HepG2 (cell line): Measurements from ENCODE around the gene IGLL1. TPM values are rescaled to one million over a fixed set of nuclear protein-coding genes. Genes with fewer than 3 reads are reported as not detected.

Source experiments
- ATAD3A ChIP-seq: sonication (generic); formaldehyde crosslinking; IDR thresholded peaks from 2 replicates; pipeline ENCODE4 v1.4.0; 2020; ENCODE audit warnings: missing genetic modification reagents
- BRD4 ChIP-seq: sonication (generic); formaldehyde crosslinking; IDR thresholded peaks from 2 replicates; pipeline ENCODE4 v1.4.0; 2020; ENCODE audit warnings: missing genetic modification reagents
- ELF3 ChIP-seq: IDR thresholded peaks from 2 replicates; pipeline ENCODE4 v1.6.1; 2016; ENCODE audit warnings: missing genetic modification reagents, missing compliant biosample characterization
- ERF ChIP-seq: IDR thresholded peaks from 2 replicates; pipeline ENCODE4 v1.6.1; 2018; ENCODE audit warnings: missing biosample characterization, missing genetic modification reagents
- HMGXB3 ChIP-seq: sonication (generic); formaldehyde crosslinking; IDR thresholded peaks from 2 replicates; pipeline ENCODE4 v1.4.0; 2020; ENCODE audit warnings: missing genetic modification reagents, borderline replicate concordance
- HNRNPH1 ChIP-seq: fragments of 200-400 bp; formaldehyde crosslinking; optimal IDR thresholded peaks from 2 replicates; pipeline ENCODE3; 2017; ENCODE audit warnings: mild to moderate bottlenecking, low read depth, low read length
- NR3C1 ChIP-seq: sonication (generic); formaldehyde crosslinking; IDR thresholded peaks from 2 replicates; pipeline ENCODE4 v1.4.0; 2020; ENCODE audit warnings: missing genetic modification reagents
- RNF2 ChIP-seq: fragments of 450-650 bp; conservative IDR thresholded peaks from 2 replicates; pipeline ENCODE4 v1.6.1; 2016; ENCODE audit warnings: low read depth
- ZBTB21 ChIP-seq: sonication (generic); formaldehyde crosslinking; IDR thresholded peaks from 2 replicates; pipeline ENCODE4 v1.4.0; 2020; ENCODE audit warnings: missing genetic modification reagents
- ZBTB7B ChIP-seq: sonication (generic); formaldehyde crosslinking; IDR thresholded peaks from 2 replicates; pipeline ENCODE4 v1.4.0; 2020; ENCODE audit warnings: missing genetic modification reagents
- ZC3H13 ChIP-seq: sonication (generic); formaldehyde crosslinking; IDR thresholded peaks from 2 replicates; pipeline ENCODE4 v1.8.1; 2023; ENCODE audit warnings: mild to moderate bottlenecking, missing genetic modification reagents, moderate library complexity
- ZFAT ChIP-seq: sonication (generic); formaldehyde crosslinking; conservative IDR thresholded peaks from 2 replicates; pipeline ENCODE4 v1.8.1; 2023; ENCODE audit warnings: missing genetic modification reagents, inconsistent platforms
- ZFP36L1 ChIP-seq: sonication (generic); formaldehyde crosslinking; IDR thresholded peaks from 2 replicates; pipeline ENCODE4 v1.8.0; 2022; ENCODE audit warnings: mild to moderate bottlenecking, missing genetic modification reagents, moderate library complexity
- ZNF597 ChIP-seq: sonication (generic); formaldehyde crosslinking; IDR thresholded peaks from 2 replicates; pipeline ENCODE4 v1.5.0; 2020; ENCODE audit warnings: missing genetic modification reagents
- ZNF781 ChIP-seq: sonication (generic); formaldehyde crosslinking; IDR thresholded peaks from 2 replicates; pipeline ENCODE4 v1.5.1; 2020; ENCODE audit warnings: borderline replicate concordance, mild to moderate bottlenecking, missing genetic modification reagents; ENCODE audit errors: not compliant biosample characterization
- ZNF792 ChIP-seq: IDR thresholded peaks from 2 replicates; pipeline ENCODE4 v1.6.1; 2016
- polyA plus RNA-seq, 8 experiments: library from polyadenylated mRNA; depleted of rRNA in 3 of 8; stranded (reverse) in 7 of 8; unstranded in 1 of 8; fragments of >200 nt; fragmentation: Illumina TruSeq in 4 of 8; extraction: Trizol in 4 of 8; gene quantifications; 2 replicates each; pipeline versions ENCODE4 v1.2.1 to v1.2.3, GENCODE V29; 2011 to 2016; ENCODE audit warnings: low read depth in 4 of 8, missing spikeins in 1 of 8, mixed read lengths in 1 of 8; ENCODE audit not compliant: insufficient read depth in 1 of 8
- total RNA-seq, 5 experiments: library from RNA; depleted of rRNA; stranded (reverse); fragments of >200 nt; fragmentation: Illumina TruSeq; extraction: Trizol; gene quantifications; 2 replicates each; pipeline ENCODE4 v1.2.3, GENCODE V29; 2016; ENCODE audit warnings: low read depth in 1 of 5
- TF ChIP-seq, protein P1 (sequence below): IDR thresholded peaks from 2 replicates; pipeline ENCODE4 v1.6.1; 2018; ENCODE audit warnings: missing genetic modification reagents
- TF ChIP-seq, protein P2 (sequence below): sonication (generic); formaldehyde crosslinking; IDR thresholded peaks from 2 replicates; pipeline ENCODE4 v1.5.0; 2020; ENCODE audit warnings: mild to moderate bottlenecking, missing genetic modification reagents, borderline replicate concordance

Gene IGLL1
- total and polyA plus RNA-seq, 2 of the 13 experiments (the other 11 are each of a cell fraction or from before 2014, with no cell fraction given) = not detected

GRCh38 chr22:23565915-23566704 lies 14.0 kb downstream of the IGLL1 start (continued):
- TF ChIP-seq NR3C1 (CRISPR knock-in tag) (no peak), RNF2 (no peak), ZFP36L1 (CRISPR knock-in tag) (no peak), ZFAT (CRISPR knock-in tag) (no peak), ZNF781 (CRISPR knock-in tag) (no peak), ZNF597 (CRISPR knock-in tag) (no peak), HMGXB3 (CRISPR knock-in tag) (no peak), ATAD3A (CRISPR knock-in tag) (no peak), BRD4 (CRISPR knock-in tag) (no peak), ZC3H13 (no peak), ZBTB7B (0 out of 2 replicates have a peak, but pooled peaks have one; percentile 41), ELF3 (CRISPR knock-in tag) (no peak), HNRNPH1 (no peak), ZNF792 (no peak), ZBTB21 (CRISPR knock-in tag) (no peak), ERF (CRISPR knock-in tag) (no peak)
- TF ChIP-seq, protein P1, sequence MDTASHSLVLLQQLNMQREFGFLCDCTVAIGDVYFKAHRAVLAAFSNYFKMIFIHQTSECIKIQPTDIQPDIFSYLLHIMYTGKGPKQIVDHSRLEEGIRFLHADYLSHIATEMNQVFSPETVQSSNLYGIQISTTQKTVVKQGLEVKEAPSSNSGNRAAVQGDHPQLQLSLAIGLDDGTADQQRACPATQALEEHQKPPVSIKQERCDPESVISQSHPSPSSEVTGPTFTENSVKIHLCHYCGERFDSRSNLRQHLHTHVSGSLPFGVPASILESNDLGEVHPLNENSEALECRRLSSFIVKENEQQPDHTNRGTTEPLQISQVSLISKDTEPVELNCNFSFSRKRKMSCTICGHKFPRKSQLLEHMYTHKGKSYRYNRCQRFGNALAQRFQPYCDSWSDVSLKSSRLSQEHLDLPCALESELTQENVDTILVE (CRISPR knock-in tag) = no peak
- TF ChIP-seq, protein P2, sequence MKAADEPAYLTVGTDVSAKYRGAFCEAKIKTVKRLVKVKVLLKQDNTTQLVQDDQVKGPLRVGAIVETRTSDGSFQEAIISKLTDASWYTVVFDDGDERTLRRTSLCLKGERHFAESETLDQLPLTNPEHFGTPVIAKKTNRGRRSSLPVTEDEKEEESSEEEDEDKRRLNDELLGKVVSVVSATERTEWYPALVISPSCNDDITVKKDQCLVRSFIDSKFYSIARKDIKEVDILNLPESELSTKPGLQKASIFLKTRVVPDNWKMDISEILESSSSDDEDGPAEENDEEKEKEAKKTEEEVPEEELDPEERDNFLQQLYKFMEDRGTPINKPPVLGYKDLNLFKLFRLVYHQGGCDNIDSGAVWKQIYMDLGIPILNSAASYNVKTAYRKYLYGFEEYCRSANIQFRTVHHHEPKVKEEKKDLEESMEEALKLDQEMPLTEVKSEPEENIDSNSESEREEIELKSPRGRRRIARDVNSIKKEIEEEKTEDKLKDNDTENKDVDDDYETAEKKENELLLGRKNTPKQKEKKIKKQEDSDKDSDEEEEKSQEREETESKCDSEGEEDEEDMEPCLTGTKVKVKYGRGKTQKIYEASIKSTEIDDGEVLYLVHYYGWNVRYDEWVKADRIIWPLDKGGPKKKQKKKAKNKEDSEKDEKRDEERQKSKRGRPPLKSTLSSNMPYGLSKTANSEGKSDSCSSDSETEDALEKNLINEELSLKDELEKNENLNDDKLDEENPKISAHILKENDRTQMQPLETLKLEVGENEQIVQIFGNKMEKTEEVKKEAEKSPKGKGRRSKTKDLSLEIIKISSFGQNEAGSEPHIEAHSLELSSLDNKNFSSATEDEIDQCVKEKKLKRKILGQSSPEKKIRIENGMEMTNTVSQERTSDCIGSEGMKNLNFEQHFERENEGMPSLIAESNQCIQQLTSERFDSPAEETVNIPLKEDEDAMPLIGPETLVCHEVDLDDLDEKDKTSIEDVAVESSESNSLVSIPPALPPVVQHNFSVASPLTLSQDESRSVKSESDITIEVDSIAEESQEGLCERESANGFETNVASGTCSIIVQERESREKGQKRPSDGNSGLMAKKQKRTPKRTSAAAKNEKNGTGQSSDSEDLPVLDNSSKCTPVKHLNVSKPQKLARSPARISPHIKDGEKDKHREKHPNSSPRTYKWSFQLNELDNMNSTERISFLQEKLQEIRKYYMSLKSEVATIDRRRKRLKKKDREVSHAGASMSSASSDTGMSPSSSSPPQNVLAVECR = peak; percentile 49; the same call in 1 of the 2 replicates
